LNCAP (cell line): ENCODE measurements around the gene EFEMP2.

ENCODE experiments used
- TF ChIP-seq, protein P1 (sequence below): fragments of 450-650 bp; IDR thresholded peaks from 2 replicates; pipeline ENCODE4 v1.5.1; 2017; ENCODE audit warnings: mild to moderate bottlenecking

Gene EFEMP2

DNA sequence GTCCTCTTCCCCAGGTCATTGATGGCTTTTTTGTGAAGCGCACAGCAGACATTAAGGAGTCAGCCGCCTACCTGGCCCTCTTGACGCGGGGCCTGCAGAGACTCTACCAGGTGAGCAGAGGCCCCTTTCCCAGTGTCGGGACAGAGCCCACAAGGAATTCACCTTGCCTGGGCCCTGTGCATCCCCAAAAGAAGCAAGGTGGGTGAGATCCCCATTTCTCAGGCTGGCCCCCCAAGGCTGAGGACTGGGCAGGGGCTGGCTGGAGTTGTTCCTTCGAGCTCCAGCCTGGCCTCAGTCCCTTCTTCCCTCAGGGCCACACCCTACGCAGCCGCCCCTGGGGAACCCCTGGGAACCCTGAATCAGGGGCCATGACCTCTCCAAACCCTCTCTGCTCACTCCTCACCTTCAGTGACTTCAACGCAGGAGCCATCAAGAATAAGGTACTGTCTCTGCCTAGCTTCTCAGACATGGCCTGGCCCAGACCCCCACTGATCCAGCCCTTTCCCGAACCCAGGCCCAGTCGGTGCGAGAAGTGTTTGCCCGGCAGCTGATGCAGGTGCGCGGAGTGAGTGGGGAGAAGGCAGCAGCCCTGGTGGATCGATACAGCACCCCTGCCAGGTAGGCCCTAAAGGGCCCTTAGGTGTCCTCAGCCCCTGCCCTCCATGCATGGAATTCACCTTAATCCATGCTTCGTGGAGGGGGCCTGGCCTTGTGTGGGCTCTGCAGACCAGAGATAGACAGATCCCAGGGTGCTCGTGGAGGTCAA lies 7.7 kb downstream of the EFEMP2 start:
- TF ChIP-seq, protein P1, sequence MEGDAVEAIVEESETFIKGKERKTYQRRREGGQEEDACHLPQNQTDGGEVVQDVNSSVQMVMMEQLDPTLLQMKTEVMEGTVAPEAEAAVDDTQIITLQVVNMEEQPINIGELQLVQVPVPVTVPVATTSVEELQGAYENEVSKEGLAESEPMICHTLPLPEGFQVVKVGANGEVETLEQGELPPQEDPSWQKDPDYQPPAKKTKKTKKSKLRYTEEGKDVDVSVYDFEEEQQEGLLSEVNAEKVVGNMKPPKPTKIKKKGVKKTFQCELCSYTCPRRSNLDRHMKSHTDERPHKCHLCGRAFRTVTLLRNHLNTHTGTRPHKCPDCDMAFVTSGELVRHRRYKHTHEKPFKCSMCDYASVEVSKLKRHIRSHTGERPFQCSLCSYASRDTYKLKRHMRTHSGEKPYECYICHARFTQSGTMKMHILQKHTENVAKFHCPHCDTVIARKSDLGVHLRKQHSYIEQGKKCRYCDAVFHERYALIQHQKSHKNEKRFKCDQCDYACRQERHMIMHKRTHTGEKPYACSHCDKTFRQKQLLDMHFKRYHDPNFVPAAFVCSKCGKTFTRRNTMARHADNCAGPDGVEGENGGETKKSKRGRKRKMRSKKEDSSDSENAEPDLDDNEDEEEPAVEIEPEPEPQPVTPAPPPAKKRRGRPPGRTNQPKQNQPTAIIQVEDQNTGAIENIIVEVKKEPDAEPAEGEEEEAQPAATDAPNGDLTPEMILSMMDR, result no peak

GRCh38 chr11:65863889-65864705 lies 8.5 kb downstream of the EFEMP2 start:
- TF ChIP-seq, protein P1, result no peak

DNA sequence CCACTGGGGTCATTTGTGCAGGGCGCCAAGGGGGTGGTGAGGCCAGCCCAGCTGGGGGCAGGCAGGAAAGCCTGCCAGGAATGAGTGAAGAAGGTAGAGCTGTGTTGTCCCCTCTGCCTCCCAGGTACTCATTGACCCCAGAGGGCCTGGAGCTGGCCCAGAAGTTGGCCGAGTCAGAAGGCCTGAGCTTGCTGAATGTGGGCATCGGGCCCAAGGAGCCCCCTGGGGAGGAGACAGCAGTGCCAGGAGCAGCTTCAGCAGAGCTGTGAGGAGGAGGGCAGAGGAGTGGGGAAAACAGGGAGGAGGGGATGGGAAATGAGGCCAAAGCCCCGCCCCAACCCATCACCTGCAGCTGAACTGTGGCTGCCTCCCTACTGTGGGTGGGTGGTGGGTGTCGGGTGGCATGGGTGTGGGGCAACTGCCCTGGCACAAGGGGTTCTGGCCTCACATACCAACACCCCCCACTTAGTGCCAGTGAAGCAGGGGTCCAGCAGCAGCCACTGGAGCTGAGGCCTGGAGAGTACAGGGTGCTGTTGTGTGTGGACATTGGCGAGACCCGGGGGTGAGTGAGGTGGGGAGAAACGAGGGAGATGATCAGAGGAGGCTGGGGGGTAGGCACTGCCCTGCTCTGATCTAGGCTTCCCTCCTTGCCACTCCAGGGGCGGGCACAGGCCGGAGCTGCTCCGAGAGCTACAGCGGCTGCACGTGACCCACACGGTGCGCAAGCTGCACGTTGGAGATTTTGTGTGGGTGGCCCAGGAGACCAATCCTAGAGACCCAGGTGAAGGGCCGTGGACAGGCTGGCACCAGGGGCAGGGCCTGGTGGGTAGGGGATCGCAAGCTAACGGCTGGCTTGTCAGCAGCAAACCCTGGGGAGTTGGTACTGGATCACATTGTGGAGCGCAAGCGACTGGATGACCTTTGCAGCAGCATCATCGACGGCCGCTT lies 9.4 kb downstream of the EFEMP2 start:
- TF ChIP-seq, protein P1, result no peak

GRCh38 chr11:65862191-65862735 lies 10.3 kb downstream of the EFEMP2 start:
- TF ChIP-seq, protein P1, result no peak

DNA sequence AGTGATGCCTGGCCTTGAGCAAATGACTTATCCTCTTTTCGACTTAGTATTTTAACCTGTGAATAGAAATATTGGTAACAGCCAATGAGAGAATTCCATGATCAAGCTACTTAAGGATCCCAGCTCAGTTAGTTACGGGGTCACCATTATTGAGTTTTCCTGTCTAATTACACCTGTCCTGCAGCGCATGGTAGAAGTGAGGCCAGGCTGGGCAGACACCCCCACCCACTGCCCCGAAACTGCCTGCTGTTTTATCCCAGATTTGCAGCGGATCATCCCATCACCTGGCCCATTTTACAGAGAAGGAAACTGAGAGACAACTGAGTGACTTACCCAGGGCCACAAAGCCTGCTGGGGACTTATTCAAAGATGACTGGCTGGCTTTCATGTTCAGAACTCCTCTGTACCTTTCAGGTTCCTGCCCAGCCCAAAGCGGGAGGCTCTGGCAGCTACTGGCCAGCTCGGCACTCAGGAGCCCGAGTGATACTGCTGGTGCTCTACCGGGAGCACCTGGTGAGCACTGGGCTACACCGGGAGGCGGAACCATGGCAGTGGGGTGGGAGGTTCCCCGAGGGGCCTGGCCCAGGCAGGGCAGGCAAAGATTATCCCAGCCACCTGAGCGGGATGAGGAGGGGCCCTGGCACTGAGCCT lies 10.9 kb downstream of the EFEMP2 start:
- TF ChIP-seq, protein P1, result no peak

GRCh38 chr11:65861165-65861505 lies 11.5 kb downstream of the EFEMP2 start:
- TF ChIP-seq, protein P1, result no peak
